Umbilical cord (tissue), 2 donors: Measurements from ENCODE around the gene THRSP. TPM values are rescaled to one million over a fixed set of nuclear protein-coding genes. Genes with fewer than 3 reads are reported as not detected.
"Not testable (repeated sequence)": the region's sequence is repeated elsewhere in the genome, so short reads cannot be mapped to it uniquely, and the experiment has no call there.

Experiments
- DNase-seq: peaks from one replicate; pipeline ENCODE4 v3.0.0-alpha.2; 2015; ENCODE audit warnings: low spot score
- total RNA-seq: library from RNA; depleted of rRNA; stranded (reverse); fragments of >200 nt; gene quantifications from one replicate; pipeline ENCODE4 v1.2.3, GENCODE V29; 2014; ENCODE audit warnings: low replicate concordance; ENCODE audit not compliant: insufficient read depth

Gene THRSP
- total RNA-seq, 1 donor from 2014 or later = 3.1 TPM

GRCh38 chr11:78038697-78039313, 24.9 kb upstream of the THRSP start:
- DNase-seq = peak; percentile 33

DNA sequence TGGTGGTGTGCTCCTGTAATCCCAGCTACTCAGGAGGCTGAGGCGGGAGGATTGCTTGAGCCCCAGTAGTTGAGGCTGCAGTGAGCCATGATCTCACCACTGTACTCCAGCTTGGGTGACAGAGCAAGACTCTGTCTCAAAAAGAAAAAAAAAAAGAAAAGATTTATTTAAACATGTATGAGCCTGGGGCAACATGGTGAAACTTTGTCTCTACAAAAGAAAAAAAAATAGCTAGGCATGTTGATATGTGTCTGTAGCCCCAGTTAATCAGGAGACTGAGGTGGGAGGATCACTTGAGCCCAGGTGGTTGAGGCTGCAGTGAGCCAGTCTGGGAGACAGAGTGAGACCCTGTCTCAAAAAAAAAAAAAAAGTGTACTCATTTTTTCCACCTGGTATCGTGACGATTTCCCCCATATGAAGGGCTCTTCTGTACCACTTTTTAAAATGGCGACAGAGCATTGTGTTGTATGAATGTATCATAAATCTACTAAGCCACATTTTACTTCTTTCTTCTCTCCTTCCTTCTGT, 24.2 kb upstream of the THRSP start:
- no peak for DNase-seq

DNA sequence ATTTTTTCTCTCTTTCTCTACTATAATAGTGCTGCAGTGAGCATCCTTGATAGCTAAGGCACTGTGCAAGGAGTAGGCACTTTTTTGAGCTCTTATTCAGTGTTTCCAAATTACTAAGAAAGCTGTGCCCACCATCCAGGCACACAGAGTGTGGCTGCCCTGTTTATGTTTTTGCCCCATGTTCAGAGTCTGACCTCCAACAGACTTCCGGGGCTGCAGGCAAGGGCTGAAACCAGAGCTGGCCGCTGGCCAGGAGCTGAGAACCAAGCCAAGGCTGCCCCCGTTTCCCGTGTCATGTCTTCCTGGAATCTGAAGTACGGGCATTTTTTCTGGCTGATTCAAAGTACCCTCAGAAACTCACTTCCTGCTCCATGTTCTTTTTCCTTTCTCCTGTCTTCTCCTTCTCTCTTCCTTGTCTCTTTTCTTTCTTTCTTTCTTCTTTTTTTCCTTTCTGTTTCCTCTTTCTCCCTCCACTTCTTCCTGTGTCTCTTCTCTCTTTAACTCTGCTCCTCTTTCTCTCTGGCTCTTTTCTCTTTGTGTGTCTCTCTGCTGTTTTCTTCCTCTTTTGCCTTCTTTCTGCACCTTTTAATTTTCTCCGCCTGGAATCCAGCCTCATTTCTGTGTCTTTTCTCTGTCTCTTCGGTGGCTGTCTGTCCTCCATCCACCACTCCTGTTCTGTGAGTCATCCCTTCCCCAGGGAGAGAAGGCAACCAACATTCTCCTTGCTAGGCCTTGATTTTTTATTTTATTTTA, 23.6 kb upstream of the THRSP start:
- DNase-seq = peak; percentile 79

DNA sequence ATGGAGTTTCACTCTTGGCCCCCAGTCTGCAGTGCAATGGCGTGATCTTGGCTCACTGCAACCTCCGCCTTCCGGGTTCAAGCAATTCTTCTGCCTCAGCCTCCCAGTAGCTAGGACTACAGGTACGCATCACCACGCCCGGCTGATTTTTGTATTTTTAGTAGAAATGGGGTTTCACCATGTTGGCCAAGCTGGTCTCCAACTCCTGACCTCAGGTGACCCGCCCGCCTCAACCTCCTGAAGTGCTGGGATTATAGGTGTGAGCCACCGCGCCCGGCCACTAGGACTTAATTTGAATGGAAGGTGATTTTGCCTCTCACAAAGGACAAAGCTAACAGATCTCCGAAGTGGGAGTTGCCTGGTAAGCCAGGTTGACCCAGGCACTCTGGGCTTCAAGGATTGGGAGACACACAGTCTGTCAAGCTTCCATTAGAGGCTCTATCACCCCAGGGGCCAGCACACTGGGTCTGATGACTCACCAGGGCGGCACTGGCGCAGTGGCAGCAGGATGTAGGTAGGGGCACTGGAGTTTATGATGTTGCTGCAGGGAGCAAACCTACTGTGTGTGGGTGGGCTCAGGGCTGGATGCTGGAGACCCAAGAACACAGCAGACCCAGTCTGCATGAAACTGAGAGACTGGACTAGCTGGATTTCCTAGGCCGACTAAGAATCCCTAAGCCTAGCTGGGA, 22.8 kb upstream of the THRSP start:
- DNase-seq = no peak

DNA sequence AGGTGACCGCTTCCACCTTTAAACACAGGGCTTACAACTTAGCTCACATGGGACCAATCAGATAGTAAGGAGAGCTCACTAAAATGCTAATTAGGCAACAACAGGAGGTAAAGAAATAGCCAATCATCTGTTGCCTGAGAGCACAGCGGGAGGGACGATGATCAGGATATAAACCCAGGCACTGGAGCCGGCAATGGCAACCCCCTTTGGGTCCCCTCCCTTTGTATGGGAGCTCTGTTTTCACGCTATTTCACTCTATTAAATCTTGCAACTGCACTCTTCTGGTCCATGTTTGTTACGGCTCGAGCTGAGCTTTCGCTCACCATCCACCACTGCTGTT, 22.3 kb upstream of the THRSP start:
- DNase-seq = not testable (repeated sequence)

GRCh38 chr11:78041843-78042440, 21.7 kb upstream of the THRSP start:
- no peak for DNase-seq

DNA sequence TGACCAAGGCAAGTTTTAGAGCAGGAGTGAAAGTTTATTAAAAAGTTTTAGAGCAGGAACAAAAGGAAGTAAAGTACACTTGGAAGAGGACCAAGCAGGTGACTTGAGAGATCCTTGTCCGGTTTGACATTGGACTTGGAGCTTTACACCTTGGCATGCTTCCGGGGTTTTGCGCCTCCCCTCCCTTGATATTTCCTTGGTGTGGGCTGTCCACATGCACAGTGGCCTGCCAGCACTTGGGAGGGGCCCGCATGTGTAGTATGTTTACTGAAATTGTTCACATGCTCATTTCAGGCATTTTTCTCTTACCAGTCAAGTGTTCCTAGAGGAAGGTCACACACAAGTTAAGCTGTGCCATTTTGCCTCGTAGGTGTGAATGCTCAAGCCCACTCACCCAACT, 19.0 kb upstream of the THRSP start:
- no peak for DNase-seq

GRCh38 chr11:78045851-78046485, 17.7 kb upstream of the THRSP start:
- peak; percentile 77 for DNase-seq

- DNase-seq = no peak
Observed at GRCh38 chr11:78046486-78046854, 17.2 kb upstream of the THRSP start.

GRCh38 chr11:78048561-78048960, 15.1 kb upstream of the THRSP start:
- no peak for DNase-seq

DNA sequence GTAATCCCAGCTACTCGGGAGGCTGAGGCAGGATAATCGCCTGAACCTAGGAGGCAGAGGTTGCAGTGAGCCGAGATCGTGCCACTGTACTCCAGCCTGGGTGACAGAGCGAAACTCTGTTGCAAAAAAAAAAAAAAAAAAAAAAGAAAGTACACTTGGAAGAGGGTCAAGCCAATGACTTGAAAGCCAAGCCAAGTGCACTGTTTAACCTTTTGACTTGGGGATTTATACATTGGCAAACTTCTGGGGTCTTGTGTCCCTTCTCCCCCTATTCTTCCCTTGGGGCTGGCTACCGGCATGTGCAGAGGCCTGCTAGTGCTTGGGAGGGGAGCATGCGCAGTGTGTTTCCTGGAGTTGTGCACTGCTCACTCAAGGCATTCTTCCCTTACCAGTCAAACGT, 14.3 kb upstream of the THRSP start:
- no peak for DNase-seq

- DNase-seq = peak; percentile 83
Observed at GRCh38 chr11:78050964-78051831, 12.5 kb upstream of the THRSP start.

GRCh38 chr11:78054971-78055370, 8.7 kb upstream of the THRSP start:
- no peak for DNase-seq

- no peak for DNase-seq
Observed at GRCh38 chr11:78056093-78056492, 7.6 kb upstream of the THRSP start.

DNA sequence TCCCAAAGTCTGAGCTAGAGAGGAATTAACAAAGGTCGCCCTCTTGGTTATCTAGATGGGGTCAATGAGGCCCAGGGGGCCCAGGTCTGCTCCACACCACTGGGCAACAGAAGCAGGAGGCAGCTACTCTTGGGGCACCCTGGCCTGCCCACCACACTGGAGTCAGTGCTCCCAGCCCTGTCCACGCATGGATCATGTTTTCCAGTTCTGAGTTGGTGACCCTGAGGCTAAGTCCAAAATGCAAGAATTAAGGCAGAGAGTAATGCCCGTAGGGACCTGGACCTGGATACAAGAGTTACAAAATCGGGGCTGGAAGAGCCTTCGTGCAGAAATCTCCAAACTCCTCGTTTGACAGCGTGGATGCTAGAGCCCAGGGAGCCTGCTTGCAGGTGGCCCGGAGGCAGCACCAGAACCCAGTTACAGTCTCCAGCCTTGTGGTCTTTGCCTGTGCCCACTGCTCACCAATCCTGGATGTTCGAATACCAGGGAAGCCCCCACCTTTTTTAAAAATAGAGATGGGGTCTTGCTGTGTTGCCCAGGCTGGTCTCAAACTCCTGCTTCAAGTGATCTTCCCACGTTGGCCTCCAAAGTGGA, 6.1 kb upstream of the THRSP start:
- DNase-seq = no peak

DNA sequence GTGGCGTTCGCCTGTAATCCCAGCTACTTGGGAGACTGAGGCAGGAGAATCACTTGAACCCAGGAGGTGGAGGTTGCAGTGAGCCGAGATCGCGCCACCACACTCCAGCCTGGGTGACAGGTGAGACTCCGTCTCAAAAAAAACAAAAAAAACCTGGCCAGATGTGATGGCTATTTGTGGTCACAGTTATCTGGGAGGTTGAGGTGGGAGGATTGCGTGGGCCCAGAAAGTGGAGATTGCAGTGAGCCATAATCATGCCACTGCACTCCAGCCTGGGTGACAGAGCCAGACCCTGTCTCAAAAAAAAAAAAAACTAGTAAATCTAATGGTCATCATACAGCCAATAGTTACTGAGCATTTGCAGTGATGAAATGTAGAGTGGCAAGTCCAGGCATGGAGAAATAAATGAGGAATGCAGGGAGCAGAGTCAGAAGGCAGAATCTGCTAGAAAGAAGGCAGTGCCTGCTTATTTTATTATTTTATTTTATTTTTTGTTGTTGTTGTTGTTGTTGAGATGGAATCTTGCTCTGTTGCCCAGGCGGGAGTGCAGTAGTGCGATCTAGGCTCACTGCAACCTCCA, 3.8 kb upstream of the THRSP start:
- not testable (repeated sequence) for DNase-seq

- no peak for DNase-seq
Observed at GRCh38 chr11:78060533-78060932, 3.1 kb upstream of the THRSP start.

GRCh38 chr11:78061088-78061920, 2.4 kb upstream of the THRSP start:
- DNase-seq = no peak

GRCh38 chr11:78061921-78062311, 1.7 kb upstream of the THRSP start:
- DNase-seq = peak; percentile 19
